GM12878 (cell line): ENCODE results near the gene FOXP1.

ENCODE experiments used
- ATF2 ChIP-seq: IDR thresholded peaks from 2 replicates; pipeline ENCODE4 v1.6.1; 2012; ENCODE audit warnings: low read length, inconsistent platforms
- CTCF ChIP-seq, 3 experiments: IDR thresholded peaks in 2 of 3; conservative IDR thresholded peaks in 1 of 3; 2 replicates each; pipeline ENCODE4 v1.5.1; 2011; ENCODE audit warnings: low read depth in 3 of 3, low read length in 3 of 3, mild to moderate bottlenecking in 3 of 3, control low read depth in 2 of 3, moderate library complexity in 2 of 3, inconsistent platforms in 1 of 3, mixed read lengths in 1 of 3; ENCODE audit not compliant: control insufficient read depth in 2 of 3, insufficient read depth in 1 of 3; ENCODE audit errors: extremely low read depth in 1 of 3
- FOS ChIP-seq: IDR thresholded peaks from 3 replicates; pipeline ENCODE4 v1.6.1; 2011; ENCODE audit warnings: borderline replicate concordance; ENCODE audit not compliant: insufficient read length; ENCODE audit errors: extremely low read depth
- NBN ChIP-seq: fragments of 450-650 bp; IDR thresholded peaks from 2 replicates; pipeline ENCODE4 v1.6.1; 2016
- TAF1 ChIP-seq: IDR thresholded peaks from 2 replicates; pipeline ENCODE4 v1.6.1; 2011; ENCODE audit warnings: mild to moderate bottlenecking, low read depth, low read length, borderline replicate concordance

GRCh38 chr3:70988111-70988510, 595.4 kb downstream of the FOXP1 start:
- TF ChIP-seq NBN = no peak
- TF ChIP-seq TAF1 = no peak
- TF ChIP-seq FOS = no peak
- TF ChIP-seq CTCF (IDR thresholded peaks at IDR 0.05 in 2 of 3, conservative IDR thresholded peaks at IDR 0.05 in 1 of 3; ENCODE audit: control insufficient read depth in 2 of 3, extremely low read depth in 1 of 3, insufficient read depth in 1 of 3, low read depth in 3 of 3, low read length in 3 of 3) = no peak
- TF ChIP-seq ATF2 = no peak
